T-helper 1 cell treated with Interleukin-12 subunit alpha and Interleukin-12 subunit beta and Interleukin-4 antibody, amounts not matched to agents 30 ng/mL and 1 ng/mL, for 36 hours (primary cell): ENCODE results near the gene EHBP1L1. TPM values are rescaled to one million over a fixed set of nuclear protein-coding genes. Genes with fewer than 3 reads are reported as not detected.

Experiments used
- intact Hi-C: fragments of 100-400 bp; cut with micrococcal nuclease; formaldehyde crosslinking; loops from one replicate; pipeline ENCODE4 v1.15.1; 2024
- total RNA-seq: library from RNA; stranded (reverse); gene quantifications from 2 replicates; pipeline ENCODE4 v1.2.3, GENCODE V29; 2022

Gene EHBP1L1
- total RNA-seq, 1 donor from 2014 or later, result 128 TPM

DNA sequence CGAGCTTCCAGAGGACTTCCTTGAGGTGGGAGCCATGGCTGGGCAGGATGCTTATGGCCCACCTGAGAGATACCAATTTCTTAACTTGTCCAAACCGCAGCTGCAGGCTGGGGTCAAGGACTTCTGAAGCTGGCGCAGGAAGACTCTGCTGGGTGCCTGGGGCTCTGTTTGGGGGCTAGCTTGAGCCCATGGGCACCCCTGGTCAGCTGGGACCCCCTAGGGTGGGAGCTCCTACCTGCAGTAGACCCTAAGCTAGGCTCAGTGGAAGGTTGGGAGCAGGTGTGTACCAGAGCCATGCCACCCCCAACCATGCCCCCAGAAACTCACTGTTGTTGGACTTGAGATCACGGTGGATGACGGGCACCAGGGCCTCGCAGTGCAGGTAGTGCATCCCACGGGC, 36.8 kb downstream of the EHBP1L1 start:
- intact Hi-C loops, result loop anchor here (10.0 kb wide), 1 partner anchor 1872 kb away; the partner anchor contains the start of gene AIP

DNA sequence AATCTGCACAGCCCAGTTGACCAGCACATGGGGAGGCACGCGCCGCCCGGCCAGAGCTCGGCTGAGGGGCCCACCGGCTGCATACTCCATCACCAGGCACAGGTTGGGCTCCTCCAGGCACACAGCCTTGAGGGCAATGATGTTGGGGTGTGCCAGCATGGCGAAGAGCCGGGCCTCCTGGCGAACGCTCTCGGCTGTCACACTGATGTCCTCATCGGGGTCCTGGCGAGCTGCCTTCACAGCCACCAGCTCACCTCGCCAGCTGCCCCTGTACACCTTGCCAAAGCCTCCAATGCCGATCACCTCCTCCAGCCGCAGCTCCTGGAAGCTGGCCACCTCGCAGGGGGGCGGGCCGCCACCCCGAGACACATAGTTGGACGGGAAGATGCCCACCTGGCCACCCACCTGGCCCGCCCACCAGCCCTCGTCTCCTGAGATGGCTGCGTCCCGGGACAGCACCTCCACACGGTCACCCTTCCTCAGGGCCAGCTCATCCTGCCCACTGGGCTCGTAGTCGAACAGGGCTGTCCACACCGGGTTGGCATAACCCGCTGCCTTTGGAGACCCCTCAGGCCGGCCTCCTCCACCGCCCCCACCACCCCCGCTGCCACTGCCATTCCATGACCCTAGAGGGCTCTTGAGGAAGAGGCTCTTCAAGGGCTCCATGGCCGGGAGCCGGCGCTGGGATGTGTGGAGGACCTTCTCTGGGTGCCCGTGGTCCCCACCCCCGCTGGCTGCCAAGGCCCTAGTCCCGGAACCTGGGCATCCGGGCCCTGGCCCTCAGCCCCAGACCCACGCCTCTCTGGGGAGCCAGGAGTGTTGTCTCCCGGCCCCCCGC, 37.5 kb downstream of the EHBP1L1 start:
- intact Hi-C loops, result loop anchor here (10.0 kb wide), 1 partner anchor 1871 kb away; the partner anchor contains the start of gene AIP

DNA sequence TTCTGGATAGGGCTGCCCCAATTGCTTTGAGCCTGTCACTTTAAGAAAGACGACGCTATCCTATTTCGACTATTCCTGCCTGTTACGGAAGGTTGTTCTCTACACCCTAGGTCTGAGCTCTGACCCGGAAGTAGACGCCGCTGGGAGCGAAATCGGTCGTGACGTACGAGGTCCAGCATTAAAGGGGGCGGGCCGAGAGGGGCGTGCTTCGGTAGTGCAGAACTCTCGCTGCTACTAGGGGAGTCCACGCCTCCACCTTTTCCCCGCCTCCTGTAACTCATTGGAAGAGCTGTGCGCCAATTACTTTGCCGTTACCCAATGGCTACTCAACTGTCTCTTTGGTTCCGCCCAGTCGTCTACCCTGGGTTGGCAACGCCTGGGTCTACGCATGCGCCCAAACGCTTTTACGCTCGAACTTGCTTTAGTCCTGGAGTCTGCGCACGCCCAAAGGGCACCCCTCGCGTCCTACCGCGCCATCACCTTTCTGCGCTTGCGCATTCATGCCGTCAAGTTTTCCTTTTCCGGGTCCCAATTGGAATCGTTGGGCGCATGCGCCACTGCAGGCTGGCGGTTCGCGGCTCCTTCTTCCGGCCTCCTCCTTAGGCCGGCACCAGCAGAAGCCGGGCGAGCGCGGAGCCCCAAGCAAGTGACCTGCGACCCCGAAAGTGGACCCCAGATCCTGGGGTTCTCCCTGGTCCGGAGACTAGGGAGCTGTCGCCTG, 39.5 kb downstream of the EHBP1L1 start, which contains the start of gene PCNX3:
PCNX3 (plus strand) TSS at position 548 of the 721 bp plus-strand sequence. CDS start 536 bp downstream, outside the sequence.
- intact Hi-C loops, result loop anchor here (1.0 to 10.0 kb wide), 28 partner anchors 23 to 1869 kb away; partner anchors contain the start of genes AIP, ATG2A, BANF1 and C11orf68

- intact Hi-C loops, result loop anchor here (1.0 to 10.0 kb wide), 28 partner anchors 22 to 1869 kb away; partner anchors contain the start of genes AIP, ATG2A, BANF1 and C11orf68
Measured at GRCh38 chr11:65615950-65616574, 40.2 kb downstream of the EHBP1L1 start.

DNA sequence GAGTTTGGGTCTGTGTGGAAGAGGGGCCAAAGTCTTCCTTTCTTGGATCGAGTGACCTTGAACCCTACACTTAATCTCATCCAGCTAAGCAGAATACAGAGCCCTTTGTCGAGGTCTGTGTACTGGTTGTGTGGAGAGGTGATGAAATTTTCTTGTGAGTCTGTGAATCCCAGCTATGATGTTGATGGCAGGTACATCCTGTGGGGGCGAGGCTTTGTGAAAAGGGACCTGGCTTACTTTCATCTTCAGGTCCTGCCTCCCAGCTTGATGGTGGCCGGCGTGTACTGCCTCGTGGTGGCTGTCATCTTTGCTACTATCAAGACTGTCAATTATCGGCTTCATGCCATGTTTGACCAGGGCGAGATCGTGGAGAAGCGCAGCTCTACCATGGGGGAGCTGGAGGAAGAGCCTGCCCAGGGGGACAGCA, 40.7 kb downstream of the EHBP1L1 start:
- intact Hi-C loops, result loop anchor here (5.0 to 10.0 kb wide), 2 partner anchors 371 to 1868 kb away; partner anchors contain the start of gene AIP

- intact Hi-C loops, result loop anchor here (5.0 to 10.0 kb wide), 2 partner anchors 370 to 1868 kb away; partner anchors contain the start of gene AIP
Measured at GRCh38 chr11:65617136-65617850, 41.4 kb downstream of the EHBP1L1 start.

- intact Hi-C loops, result loop anchor here (5.0 to 10.0 kb wide), 2 partner anchors 369 to 1867 kb away; partner anchors contain the start of gene AIP
Measured at GRCh38 chr11:65617990-65618751, 42.3 kb downstream of the EHBP1L1 start.

GRCh38 chr11:65618763-65619162, 42.9 kb downstream of the EHBP1L1 start:
- intact Hi-C loops, result loop anchor here (5.0 to 10.0 kb wide), 2 partner anchors 369 to 1866 kb away; partner anchors contain the start of gene AIP

- intact Hi-C loops, result loop anchor here (5.0 to 10.0 kb wide), 2 partner anchors 368 to 1865 kb away; partner anchors contain the start of gene AIP
Measured at GRCh38 chr11:65619281-65619928, 43.6 kb downstream of the EHBP1L1 start.

- intact Hi-C loops, result no loop called here
Measured at GRCh38 chr11:65620666-65621065, 44.8 kb downstream of the EHBP1L1 start.

DNA sequence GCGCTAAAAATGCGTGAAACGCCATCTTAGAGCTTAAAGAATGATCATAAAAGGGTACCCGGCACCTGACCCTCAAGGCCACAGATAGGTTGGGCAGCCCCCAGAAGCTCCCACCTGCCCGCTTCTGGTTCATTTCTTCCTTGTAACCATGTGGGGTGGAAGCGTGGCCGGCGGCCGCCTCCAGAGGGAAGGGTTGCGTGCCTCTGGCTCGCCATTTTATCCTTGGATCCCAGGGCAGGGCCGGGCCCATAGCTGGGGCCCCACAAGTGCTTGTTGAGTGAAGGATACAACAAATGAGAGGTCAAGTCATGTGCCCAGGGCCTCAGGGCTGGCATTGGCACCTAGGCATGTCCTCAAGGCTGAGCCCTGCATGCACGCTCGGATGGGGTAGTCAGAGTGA, 45.6 kb downstream of the EHBP1L1 start:
- intact Hi-C loops, result no loop called here

- intact Hi-C loops, result no loop called here
Measured at GRCh38 chr11:65622011-65622410, 46.2 kb downstream of the EHBP1L1 start.

GRCh38 chr11:65623177-65623576, 47.3 kb downstream of the EHBP1L1 start:
- intact Hi-C loops, result no loop called here

GRCh38 chr11:65623852-65624616, 48.2 kb downstream of the EHBP1L1 start:
- intact Hi-C loops, result no loop called here

DNA sequence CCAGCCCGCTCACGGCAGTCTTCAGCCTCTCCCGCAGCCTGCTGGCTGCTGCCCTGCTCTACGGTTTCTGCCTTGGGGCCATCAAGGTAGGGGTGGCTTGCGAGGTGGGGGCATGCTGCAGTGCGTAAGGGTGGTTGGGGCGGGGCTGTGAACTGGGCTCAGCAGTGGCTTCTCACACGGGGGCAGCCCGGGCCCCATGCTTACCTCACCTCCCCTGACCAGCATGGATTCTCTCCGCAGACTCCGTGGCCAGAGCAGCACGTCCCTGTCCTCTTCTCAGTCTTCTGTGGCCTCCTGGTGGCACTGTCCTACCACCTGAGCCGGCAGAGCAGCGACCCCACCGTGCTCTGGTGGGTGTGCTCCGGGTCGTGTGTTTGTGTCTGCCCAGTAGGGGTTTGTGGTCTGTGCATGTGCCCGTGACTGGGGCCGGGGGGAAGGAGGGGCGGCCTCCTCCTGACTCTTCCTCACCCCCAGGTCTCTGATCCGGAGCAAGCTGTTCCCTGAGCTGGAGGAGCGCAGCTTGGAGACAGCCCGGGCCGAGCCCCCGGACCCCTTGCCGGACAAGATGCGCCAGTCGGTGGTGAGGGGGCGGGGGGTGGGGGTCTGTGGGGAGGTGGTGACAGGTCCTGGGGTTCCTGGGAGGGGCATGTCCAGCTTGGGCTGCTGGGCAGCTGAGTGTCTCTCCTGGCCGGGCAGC, 49.2 kb downstream of the EHBP1L1 start:
- intact Hi-C loops, result no loop called here

DNA sequence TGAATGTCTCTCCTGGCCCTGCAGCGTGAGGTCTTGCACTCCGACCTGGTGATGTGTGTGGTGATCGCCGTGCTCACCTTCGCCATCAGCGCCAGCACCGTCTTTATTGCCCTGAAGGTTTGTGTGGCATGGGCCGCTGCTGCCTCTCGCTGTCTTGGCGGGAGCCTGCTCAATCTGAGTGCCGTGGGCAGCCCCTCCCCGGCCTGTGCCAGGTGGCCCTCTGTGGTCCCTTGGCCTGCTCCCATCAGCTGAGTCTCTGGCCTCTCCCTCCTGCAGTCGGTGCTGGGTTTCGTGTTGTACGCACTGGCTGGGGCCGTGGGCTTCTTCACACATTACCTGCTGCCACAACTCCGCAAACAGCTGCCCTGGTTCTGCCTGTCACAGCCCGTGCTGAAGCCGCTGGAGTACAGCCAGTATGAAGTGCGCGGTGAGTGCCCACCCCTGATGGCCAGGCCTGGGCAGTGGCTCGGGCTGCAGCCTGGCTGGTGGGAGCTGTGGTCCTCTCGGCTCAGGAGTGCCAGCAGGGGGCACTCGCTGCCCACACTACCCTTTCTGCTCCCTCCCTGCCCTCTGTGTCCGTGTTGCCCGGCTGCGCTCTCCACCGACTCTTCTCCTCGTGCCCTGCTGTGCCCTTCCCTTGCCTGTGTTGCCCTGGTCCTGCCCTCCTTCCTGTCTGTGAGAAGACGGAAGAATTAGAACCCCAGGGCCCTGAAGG, 49.9 kb downstream of the EHBP1L1 start:
- intact Hi-C loops, result loop anchor here (1.0 kb wide), 4 partner anchors 81 to 193 kb away; no protein-coding TSS in a partner anchor

- intact Hi-C loops, result no loop called here
Measured at GRCh38 chr11:65627202-65627601, 51.3 kb downstream of the EHBP1L1 start.
